ENCODE data around the gene PLPPR2.
A peak's percentile ranks its signal among the peaks of the same experiment; 100 is the strongest.

The PLPPR2 gene

GRCh38 chr19:11404588-11405222, 49.5 kb downstream of the PLPPR2 start:
- no peak for DNase-seq

GRCh38 chr19:11405846-11406643, 50.8 kb downstream of the PLPPR2 start:
- DNase-seq, result no peak

- DNase-seq, result peak; percentile 65
Measured at GRCh38 chr19:11406703-11407236, 51.5 kb downstream of the PLPPR2 start.

- no peak for DNase-seq
Measured at GRCh38 chr19:11408591-11408990, 53.4 kb downstream of the PLPPR2 start.

- no peak for DNase-seq
Measured at GRCh38 chr19:11410682-11411081, 55.5 kb downstream of the PLPPR2 start.

- DNase-seq, result no peak
Measured at GRCh38 chr19:11414544-11414943, 59.3 kb downstream of the PLPPR2 start.
